Medulla oblongata (tissue), 1 donor: Measurements from ENCODE around the gene CDSN.

Experiments used
- DNase-seq: peaks from one replicate; pipeline ENCODE4 v3.0.0-alpha.2; 2015; ENCODE audit errors: extremely low spot score

CDSN gene

GRCh38 chr6:31145386-31145785 is 25.1 kb upstream of the CDSN start:
- no peak for DNase-seq

GRCh38 chr6:31144970-31145340 is 24.7 kb upstream of the CDSN start:
- DNase-seq = no peak

GRCh38 chr6:31144296-31144969 is 24.2 kb upstream of the CDSN start:
- no peak for DNase-seq

- DNase-seq = no peak
Measured at GRCh38 chr6:31143148-31143547, 22.9 kb upstream of the CDSN start.

- no peak for DNase-seq
Measured at GRCh38 chr6:31142361-31142761, 22.1 kb upstream of the CDSN start.

- no peak for DNase-seq
Measured at GRCh38 chr6:31140643-31141042, 20.4 kb upstream of the CDSN start.

- DNase-seq = no peak
Measured at GRCh38 chr6:31139599-31139998, 19.4 kb upstream of the CDSN start.

GRCh38 chr6:31138982-31139381 is 18.7 kb upstream of the CDSN start, which contains the start of gene PSORS1C2:
Gene PSORS1C2, minus strand, starts transcription at chr6:31139066. Its CDS starts 40 bp downstream, at chr6:31139026.
- no peak for DNase-seq

- DNase-seq = no peak
Measured at GRCh38 chr6:31135710-31136109, 15.5 kb upstream of the CDSN start.

- no peak for DNase-seq
Measured at GRCh38 chr6:31132806-31133205, 12.6 kb upstream of the CDSN start.

GRCh38 chr6:31131595-31131994 is 11.3 kb upstream of the CDSN start:
- no peak for DNase-seq

GRCh38 chr6:31130751-31131150 is 10.5 kb upstream of the CDSN start:
- DNase-seq = no peak

GRCh38 chr6:31129130-31129529 is 8.9 kb upstream of the CDSN start:
- no peak for DNase-seq

- peak; percentile 61 for DNase-seq
Measured at GRCh38 chr6:31128093-31128676, 7.9 kb upstream of the CDSN start.

GRCh38 chr6:31126396-31127175 is 6.3 kb upstream of the CDSN start:
- DNase-seq = no peak

GRCh38 chr6:31125586-31126363 is 5.5 kb upstream of the CDSN start:
- DNase-seq = no peak

- DNase-seq = no peak
Measured at GRCh38 chr6:31125162-31125561, 4.9 kb upstream of the CDSN start.

- peak; percentile 61 for DNase-seq
Measured at GRCh38 chr6:31122791-31123706, 2.8 kb upstream of the CDSN start.

- DNase-seq = no peak
Measured at GRCh38 chr6:31121131-31121790, 1.0 kb upstream of the CDSN start.

- DNase-seq = no peak
Measured at GRCh38 chr6:31118178-31118577, 2.1 kb downstream of the CDSN start.
